Body of pancreas (tissue), 4 donors: ENCODE data around the gene LIPF.
"Not testable (repeated sequence)": the region's sequence is repeated elsewhere in the genome, so short reads cannot be mapped to it uniquely, and the experiment has no call there.

ENCODE experiments used
- POLR2A ChIP-seq, 3 donors: fragments of 450-650 bp; IDR thresholded peaks; one replicate each; pipeline ENCODE4 v1.6.1; 2016; ENCODE audit warnings: antibody characterized with exemption in 3 of 3, mild to moderate bottlenecking in 2 of 3
- TF ChIP-seq, protein P1 (sequence below), 7 experiments: fragments of 450-650 bp in 4 of 7; fragments of 200-600 bp in 3 of 7; sonication (generic) in 3 of 7; IDR thresholded peaks; one replicate each; pipeline ENCODE4 v1.5.1; 2016 to 2019; ENCODE audit warnings: antibody characterized with exemption in 7 of 7

DNA sequence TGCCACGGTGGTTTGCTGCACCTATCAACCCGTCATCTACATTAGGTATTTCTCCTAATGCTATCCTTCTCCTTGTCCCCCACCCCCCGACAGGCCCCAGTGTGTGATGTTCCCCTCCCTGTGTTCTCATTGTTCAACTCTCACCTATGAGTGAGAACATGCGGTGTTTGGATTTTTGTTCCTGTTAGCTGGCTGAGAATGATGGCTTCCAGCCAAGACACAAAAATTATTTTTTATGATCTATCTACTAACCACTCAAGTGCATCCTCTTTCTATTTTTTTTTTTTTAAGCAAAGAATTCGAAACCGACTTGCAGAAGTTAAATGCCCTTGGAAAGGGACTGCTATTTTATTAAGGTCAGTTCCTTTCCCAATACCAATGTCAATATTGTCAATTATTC is 45.1 kb downstream of the LIPF start:
- TF ChIP-seq, protein P1, sequence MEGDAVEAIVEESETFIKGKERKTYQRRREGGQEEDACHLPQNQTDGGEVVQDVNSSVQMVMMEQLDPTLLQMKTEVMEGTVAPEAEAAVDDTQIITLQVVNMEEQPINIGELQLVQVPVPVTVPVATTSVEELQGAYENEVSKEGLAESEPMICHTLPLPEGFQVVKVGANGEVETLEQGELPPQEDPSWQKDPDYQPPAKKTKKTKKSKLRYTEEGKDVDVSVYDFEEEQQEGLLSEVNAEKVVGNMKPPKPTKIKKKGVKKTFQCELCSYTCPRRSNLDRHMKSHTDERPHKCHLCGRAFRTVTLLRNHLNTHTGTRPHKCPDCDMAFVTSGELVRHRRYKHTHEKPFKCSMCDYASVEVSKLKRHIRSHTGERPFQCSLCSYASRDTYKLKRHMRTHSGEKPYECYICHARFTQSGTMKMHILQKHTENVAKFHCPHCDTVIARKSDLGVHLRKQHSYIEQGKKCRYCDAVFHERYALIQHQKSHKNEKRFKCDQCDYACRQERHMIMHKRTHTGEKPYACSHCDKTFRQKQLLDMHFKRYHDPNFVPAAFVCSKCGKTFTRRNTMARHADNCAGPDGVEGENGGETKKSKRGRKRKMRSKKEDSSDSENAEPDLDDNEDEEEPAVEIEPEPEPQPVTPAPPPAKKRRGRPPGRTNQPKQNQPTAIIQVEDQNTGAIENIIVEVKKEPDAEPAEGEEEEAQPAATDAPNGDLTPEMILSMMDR (IDR thresholded peaks at IDR 0.05) = not testable (repeated sequence)
- not testable (repeated sequence) for TF ChIP-seq POLR2A (IDR thresholded peaks at IDR 0.05)
